Measurements from ENCODE around the gene AKAP13.
"Not testable (repeated sequence)": the region's sequence is repeated elsewhere in the genome, so short reads cannot be mapped to it uniquely, and the experiment has no call there.

The AKAP13 gene

DNA sequence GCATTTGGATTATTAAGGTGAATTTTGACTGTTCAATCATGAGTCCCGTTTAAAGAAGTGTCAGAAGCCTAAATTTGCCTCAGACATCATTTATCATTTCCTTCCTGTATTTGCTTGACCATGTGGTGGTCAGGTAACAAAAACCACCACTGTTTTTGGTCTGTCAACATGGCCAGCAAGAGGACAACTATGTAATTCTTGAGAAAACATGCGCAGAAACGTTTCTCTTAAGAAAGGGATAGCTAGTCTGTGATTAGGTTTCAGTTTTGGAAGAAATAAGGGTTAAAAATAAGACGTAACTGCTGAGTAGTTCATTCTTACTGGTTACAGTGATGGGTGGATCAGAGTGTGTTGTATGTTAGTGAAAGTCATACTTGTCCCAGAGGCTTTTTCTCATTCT, 204.5 kb downstream of the AKAP13 start:
- H3K4me3 ChIP-seq (ENCODE audit: control insufficient read depth, low read depth, low read length), result no peak overlapping the region
- DNase-seq (ENCODE audit: low read depth), result no peak
- TF ChIP-seq, protein P1, sequence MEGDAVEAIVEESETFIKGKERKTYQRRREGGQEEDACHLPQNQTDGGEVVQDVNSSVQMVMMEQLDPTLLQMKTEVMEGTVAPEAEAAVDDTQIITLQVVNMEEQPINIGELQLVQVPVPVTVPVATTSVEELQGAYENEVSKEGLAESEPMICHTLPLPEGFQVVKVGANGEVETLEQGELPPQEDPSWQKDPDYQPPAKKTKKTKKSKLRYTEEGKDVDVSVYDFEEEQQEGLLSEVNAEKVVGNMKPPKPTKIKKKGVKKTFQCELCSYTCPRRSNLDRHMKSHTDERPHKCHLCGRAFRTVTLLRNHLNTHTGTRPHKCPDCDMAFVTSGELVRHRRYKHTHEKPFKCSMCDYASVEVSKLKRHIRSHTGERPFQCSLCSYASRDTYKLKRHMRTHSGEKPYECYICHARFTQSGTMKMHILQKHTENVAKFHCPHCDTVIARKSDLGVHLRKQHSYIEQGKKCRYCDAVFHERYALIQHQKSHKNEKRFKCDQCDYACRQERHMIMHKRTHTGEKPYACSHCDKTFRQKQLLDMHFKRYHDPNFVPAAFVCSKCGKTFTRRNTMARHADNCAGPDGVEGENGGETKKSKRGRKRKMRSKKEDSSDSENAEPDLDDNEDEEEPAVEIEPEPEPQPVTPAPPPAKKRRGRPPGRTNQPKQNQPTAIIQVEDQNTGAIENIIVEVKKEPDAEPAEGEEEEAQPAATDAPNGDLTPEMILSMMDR (IDR thresholded peaks at IDR 0.05; ENCODE audit: control insufficient read depth, insufficient read depth, low read depth, low read length, missing control alignments), result no peak

DNA sequence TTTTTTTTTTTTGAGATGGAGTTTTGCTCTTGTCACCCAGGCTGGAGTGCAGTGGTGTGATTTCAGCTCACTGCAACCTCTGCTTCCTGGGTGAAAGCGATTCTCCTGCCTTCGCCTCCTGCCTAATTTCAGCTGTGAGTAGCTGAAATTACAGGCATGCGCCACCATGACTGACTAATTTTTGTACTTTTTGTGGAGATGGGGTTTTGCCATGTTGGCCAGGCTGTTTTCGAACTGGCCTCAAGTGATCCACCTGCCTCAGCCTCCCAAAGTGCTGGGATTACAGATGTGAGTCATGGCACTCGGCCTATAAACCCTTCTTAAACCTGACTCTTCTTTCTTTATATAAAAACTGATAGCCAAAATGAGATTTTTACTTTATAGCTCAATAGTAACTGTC, 205.8 kb downstream of the AKAP13 start:
- not testable (repeated sequence) for DNase-seq (ENCODE audit: low read depth)

DNA sequence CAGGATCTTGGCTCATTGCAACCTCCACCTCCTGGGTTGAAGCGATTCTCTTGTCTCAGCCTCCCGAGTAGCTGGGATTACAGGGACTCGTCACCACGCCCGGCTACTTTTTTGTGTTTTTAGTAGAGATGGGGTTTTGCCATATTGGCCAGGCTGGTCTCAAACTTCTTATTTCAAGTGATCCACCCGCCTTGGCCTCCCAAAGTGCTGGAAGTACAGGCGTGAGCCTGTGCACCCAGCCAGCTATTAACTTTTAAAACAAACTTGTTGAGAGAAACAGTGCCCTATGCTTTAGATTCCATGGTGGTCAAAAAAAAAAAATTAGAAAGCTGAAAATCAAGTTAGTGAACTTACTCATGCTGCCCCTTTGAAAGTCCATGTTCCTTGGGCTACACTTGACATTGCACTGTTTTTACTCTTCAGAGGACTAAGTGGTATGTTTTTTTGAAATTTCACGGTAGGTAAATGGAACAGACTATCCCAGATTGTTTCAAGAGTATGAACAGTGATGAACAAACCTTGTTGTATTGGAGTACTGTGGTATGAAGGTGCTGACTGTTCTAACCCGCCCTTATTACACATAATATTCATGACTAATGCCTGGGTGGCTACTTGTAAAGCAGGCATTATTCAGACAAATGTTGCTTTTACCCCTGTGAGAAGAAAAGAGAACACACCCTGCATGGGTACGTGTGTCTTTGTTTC, 207.5 kb downstream of the AKAP13 start:
- no peak overlapping the region for H3K4me3 ChIP-seq (ENCODE audit: control insufficient read depth, low read depth, low read length)
- DNase-seq (ENCODE audit: low read depth), result no peak
- TF ChIP-seq, protein P1 (IDR thresholded peaks at IDR 0.05; ENCODE audit: control insufficient read depth, insufficient read depth, low read depth, low read length, missing control alignments), result no peak

More for the DNA sequence above, 205.8 kb downstream of the AKAP13 start:
- H3K4me3 ChIP-seq (ENCODE audit: control insufficient read depth, low read depth, low read length), result not testable (repeated sequence)

DNA sequence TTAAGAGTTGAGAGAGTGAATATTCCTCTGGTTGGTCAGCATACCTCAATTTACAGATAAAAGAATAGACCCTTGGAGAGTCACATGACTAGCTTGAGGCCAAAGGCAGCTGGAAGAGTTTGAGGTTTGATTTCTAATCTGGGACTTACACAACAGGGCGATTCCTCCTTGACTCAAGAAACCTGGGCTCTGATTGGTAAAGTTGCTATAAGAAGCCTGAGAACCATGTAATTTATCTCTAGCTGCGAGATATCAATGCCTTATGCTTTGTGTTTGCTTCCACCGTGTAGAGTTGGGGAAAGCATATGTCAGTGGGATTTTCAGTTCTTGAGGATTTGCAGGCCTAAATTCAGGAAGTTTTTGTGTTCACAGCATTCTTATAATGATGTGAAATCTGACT, 208.3 kb downstream of the AKAP13 start:
- no peak for DNase-seq (ENCODE audit: low read depth)
- no peak overlapping the region for H3K4me3 ChIP-seq (ENCODE audit: control insufficient read depth, low read depth, low read length)
- TF ChIP-seq, protein P1 (IDR thresholded peaks at IDR 0.05; ENCODE audit: control insufficient read depth, insufficient read depth, low read depth, low read length, missing control alignments), result no peak

DNA sequence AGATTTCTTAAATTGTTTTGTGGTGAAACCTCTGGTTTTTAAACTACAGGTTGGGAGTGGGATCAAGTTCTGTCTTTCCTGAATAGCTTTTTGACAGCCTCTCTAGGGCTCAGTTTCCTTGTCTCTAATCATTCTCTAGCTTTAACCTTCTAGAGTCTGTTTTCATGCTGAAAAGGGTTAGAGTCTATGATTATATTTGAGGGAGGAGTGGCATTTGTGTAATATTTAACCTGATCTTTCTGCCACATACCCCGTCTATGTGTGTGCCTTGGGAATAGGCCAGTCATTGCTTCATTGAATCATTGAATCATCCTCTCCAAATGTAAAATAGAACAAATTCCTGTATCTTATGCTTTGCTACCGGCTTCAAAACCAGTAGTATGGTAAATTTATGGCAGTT, 209.4 kb downstream of the AKAP13 start:
- H3K4me3 ChIP-seq (ENCODE audit: control insufficient read depth, low read depth, low read length), result no peak overlapping the region
- TF ChIP-seq, protein P1 (IDR thresholded peaks at IDR 0.05; ENCODE audit: control insufficient read depth, insufficient read depth, low read depth, low read length, missing control alignments), result no peak
- DNase-seq (ENCODE audit: low read depth), result no peak

DNA sequence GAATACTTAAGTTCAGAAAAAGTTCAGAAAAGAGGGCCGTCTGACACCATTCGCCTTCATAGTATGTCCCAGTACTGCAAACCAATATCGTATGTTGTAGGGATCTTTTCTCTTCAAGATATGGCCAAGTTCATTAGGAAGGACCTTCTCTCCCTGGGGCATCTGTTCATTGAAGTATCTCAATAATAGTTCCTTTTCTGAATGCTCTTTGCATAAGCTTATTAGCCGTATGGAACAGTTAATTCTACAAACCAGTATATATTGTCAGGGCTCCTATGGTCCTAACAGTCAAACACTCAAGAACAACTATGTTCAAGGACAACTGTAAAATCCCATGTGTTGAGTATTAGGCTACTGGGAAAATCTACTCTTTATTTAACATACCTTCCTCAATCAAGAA, 211.2 kb downstream of the AKAP13 start:
- H3K4me3 ChIP-seq (ENCODE audit: control insufficient read depth, low read depth, low read length), result no peak overlapping the region
- DNase-seq (ENCODE audit: low read depth), result no peak
- TF ChIP-seq, protein P1 (IDR thresholded peaks at IDR 0.05; ENCODE audit: control insufficient read depth, insufficient read depth, low read depth, low read length, missing control alignments), result no peak

DNA sequence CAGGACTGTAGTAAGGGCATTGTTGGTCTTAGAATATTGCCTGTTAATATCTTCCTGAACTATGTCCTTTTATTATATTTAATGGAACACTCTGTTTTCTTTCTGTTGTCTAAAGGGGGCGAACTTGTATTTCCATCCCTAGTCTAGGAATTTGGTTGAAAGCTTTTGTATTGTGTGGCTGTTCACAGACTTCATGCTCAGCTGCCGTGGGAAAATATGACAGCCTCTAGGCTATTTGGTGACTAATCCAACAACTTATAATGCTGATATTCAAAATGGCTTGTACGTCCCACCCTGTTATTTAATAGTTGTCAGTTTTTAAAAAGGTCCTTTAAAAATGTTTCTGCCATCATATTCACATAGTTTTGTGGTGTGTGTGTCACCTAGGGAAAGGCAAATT, 211.7 kb downstream of the AKAP13 start:
- DNase-seq (ENCODE audit: low read depth), result no peak
- TF ChIP-seq, protein P1 (IDR thresholded peaks at IDR 0.05; ENCODE audit: control insufficient read depth, insufficient read depth, low read depth, low read length, missing control alignments), result peak; percentile 39
- H3K4me3 ChIP-seq (ENCODE audit: control insufficient read depth, low read depth, low read length), result no peak overlapping the region
